Measurements from ENCODE around the gene RARG.

DNA sequence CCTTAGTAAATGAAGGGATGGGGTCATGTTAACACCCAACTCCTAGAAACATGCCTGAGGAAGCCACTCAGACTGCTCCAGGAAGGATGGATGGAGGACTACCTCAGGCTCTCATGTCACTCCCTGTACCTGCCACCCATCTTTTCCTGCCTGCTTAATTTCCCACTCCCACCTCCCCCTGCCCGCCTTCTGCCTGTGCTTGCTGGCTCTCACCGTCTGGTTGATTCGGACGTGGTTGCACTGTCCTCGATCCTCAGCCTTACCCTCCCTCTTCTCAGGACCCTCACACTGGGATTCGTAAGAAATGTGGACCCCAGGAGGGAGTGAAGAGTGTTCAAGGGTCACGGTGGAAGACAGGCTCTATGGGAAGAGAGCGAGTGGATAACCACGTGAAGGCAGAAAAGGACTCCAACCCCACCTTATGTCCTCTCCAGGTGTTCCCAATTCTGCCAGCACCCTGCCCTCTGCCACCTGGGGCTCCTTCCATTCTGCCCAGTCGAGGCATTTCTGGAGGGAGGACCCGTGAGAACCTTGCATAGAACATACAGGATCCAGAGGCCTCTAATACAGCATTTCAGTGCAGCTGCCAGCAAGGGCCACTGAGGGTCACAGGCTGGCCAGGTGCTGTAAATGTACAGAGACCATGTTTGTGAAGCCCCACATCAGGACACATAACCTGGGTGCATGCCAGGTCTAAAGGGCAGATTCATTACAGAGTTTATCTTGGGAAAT lies 37.9 kb downstream of the RARG start:
- TF ChIP-seq, protein P1, sequence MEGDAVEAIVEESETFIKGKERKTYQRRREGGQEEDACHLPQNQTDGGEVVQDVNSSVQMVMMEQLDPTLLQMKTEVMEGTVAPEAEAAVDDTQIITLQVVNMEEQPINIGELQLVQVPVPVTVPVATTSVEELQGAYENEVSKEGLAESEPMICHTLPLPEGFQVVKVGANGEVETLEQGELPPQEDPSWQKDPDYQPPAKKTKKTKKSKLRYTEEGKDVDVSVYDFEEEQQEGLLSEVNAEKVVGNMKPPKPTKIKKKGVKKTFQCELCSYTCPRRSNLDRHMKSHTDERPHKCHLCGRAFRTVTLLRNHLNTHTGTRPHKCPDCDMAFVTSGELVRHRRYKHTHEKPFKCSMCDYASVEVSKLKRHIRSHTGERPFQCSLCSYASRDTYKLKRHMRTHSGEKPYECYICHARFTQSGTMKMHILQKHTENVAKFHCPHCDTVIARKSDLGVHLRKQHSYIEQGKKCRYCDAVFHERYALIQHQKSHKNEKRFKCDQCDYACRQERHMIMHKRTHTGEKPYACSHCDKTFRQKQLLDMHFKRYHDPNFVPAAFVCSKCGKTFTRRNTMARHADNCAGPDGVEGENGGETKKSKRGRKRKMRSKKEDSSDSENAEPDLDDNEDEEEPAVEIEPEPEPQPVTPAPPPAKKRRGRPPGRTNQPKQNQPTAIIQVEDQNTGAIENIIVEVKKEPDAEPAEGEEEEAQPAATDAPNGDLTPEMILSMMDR (IDR thresholded peaks at IDR 0.05) = no peak
- TF ChIP-seq POLR2A (IDR thresholded peaks at IDR 0.05) = no peak
